ENCODE results near the gene LINGO1. TPM values are rescaled to one million over a fixed set of nuclear protein-coding genes. Genes with fewer than 3 reads are reported as not detected.

The LINGO1 gene
- total and polyA plus RNA-seq, 9 of the 15 experiments (the other 6 are each of a cell fraction or from before 2014, with no cell fraction given) = 0.07 to 15.3 (median 2.1) TPM

DNA sequence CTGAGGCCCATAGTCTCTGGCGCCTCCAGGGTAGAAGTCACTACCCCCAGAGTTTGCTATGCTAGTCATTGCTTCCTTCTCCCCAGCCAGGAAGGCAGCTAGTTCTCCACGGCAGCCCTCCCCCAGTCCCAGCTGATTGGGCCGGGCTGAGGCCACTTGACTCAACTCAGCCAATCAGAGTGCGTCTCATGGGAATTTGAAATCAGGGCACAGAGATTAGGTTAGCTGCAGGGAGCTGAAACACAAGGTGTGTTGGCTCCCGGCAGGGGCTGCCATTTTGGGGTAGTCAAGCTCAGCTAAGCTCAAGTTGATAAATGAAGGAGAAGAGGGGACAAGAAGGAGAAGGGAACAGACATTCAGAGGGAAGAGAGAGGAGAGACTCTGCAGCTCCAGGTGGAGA lies 32.8 kb downstream of the LINGO1 start (continued):
- TF ChIP-seq, protein P1, sequence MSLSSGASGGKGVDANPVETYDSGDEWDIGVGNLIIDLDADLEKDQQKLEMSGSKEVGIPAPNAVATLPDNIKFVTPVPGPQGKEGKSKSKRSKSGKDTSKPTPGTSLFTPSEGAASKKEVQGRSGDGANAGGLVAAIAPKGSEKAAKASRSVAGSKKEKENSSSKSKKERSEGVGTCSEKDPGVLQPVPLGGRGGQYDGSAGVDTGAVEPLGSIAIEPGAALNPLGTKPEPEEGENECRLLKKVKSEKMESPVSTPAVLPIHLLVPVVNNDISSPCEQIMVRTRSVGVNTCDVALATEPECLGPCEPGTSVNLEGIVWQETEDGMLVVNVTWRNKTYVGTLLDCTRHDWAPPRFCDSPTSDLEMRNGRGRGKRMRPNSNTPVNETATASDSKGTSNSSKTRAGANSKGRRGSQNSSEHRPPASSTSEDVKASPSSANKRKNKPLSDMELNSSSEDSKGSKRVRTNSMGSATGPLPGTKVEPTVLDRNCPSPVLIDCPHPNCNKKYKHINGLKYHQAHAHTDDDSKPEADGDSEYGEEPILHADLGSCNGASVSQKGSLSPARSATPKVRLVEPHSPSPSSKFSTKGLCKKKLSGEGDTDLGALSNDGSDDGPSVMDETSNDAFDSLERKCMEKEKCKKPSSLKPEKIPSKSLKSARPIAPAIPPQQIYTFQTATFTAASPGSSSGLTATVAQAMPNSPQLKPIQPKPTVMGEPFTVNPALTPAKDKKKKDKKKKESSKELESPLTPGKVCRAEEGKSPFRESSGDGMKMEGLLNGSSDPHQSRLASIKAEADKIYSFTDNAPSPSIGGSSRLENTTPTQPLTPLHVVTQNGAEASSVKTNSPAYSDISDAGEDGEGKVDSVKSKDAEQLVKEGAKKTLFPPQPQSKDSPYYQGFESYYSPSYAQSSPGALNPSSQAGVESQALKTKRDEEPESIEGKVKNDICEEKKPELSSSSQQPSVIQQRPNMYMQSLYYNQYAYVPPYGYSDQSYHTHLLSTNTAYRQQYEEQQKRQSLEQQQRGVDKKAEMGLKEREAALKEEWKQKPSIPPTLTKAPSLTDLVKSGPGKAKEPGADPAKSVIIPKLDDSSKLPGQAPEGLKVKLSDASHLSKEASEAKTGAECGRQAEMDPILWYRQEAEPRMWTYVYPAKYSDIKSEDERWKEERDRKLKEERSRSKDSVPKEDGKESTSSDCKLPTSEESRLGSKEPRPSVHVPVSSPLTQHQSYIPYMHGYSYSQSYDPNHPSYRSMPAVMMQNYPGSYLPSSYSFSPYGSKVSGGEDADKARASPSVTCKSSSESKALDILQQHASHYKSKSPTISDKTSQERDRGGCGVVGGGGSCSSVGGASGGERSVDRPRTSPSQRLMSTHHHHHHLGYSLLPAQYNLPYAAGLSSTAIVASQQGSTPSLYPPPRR (CRISPR knock-in tag; IDR thresholded peaks at IDR 0.05; ENCODE audit: borderline replicate concordance) = no peak
- TF ChIP-seq ETS1 (conservative IDR thresholded peaks at IDR 0.05; ENCODE audit: control insufficient read depth, low read depth, low read length) (no peak), ARID3B (CRISPR knock-in tag; IDR thresholded peaks at IDR 0.05; ENCODE audit: borderline replicate concordance) (no peak), POLR2B (IDR thresholded peaks at IDR 0.05; ENCODE audit: low read depth, partially characterized antibody) (no peak), MEF2D (tag; conservative IDR thresholded peaks at IDR 0.05; ENCODE audit: low read depth) (no peak), CAMTA2 (CRISPR knock-in tag; conservative IDR thresholded peaks at IDR 0.05) (no peak), RCOR1 (IDR thresholded peaks at IDR 0.05; ENCODE audit: borderline replicate concordance in 1 of 2, low read depth in 2 of 2, low read length in 2 of 2) (peak; percentile 38 to 78; a peak in 2 of 4 replicates), BDP1 (IDR thresholded peaks at IDR 0.05; ENCODE audit: insufficient read depth, insufficient read length) (no peak), HDAC2 (IDR thresholded peaks at IDR 0.05) (peak; percentile 67; the same call in 1 of the 2 replicates), GABPB2 (CRISPR knock-in tag; conservative IDR thresholded peaks at IDR 0.05) (no peak), ZSCAN29 (IDR thresholded peaks at IDR 0.05) (no peak), CC2D1A (IDR thresholded peaks at IDR 0.05) (peak; percentile 60; the same call in 1 of the 2 replicates), STAT5A (IDR thresholded peaks at IDR 0.05; ENCODE audit: borderline replicate concordance, low read length) (no peak), TAL1 (IDR thresholded peaks at IDR 0.05) (no peak), RBM25 (IDR thresholded peaks at IDR 0.05; ENCODE audit: low read depth, low read length, severe bottlenecking) (peak; percentile 78), NONO (IDR thresholded peaks at IDR 0.05; ENCODE audit: low read depth in 2 of 2, low read length in 1 of 2) (no peak), ZFP30 (CRISPR knock-in tag; IDR thresholded peaks at IDR 0.05; ENCODE audit: borderline replicate concordance) (no peak), ZBTB34 (CRISPR knock-in tag; IDR thresholded peaks at IDR 0.05) (no peak), PTTG1 (tag; IDR thresholded peaks at IDR 0.05; ENCODE audit: low read depth) (no peak), KLF16 (IDR thresholded peaks at IDR 0.05) (no peak), TCF7 (IDR thresholded peaks at IDR 0.05; ENCODE audit: borderline replicate concordance) (no peak), KLF10 (CRISPR knock-in tag; IDR thresholded peaks at IDR 0.05) (no peak)
